22Rv1 (cell line): ENCODE results near the gene HAGH.

Experiments
- H3K27ac ChIP-seq: fragments of 450-650 bp; 2 replicates; pipeline ENCODE4 v1.5.1; 2017
- ZFX ChIP-seq: fragments of 450-650 bp; IDR thresholded peaks from 2 replicates; pipeline ENCODE4 v1.6.1; 2017; ENCODE audit warnings: antibody characterized with exemption, borderline replicate concordance
- TF ChIP-seq, protein P1 (sequence below): fragments of 450-650 bp; IDR thresholded peaks from 2 replicates; pipeline ENCODE4 v1.5.1; 2017; ENCODE audit warnings: mild to moderate bottlenecking

The HAGH gene

GRCh38 chr16:1791943-1792812, 34.4 kb downstream of the HAGH start:
- TF ChIP-seq ZFX: no peak
- TF ChIP-seq, protein P1, sequence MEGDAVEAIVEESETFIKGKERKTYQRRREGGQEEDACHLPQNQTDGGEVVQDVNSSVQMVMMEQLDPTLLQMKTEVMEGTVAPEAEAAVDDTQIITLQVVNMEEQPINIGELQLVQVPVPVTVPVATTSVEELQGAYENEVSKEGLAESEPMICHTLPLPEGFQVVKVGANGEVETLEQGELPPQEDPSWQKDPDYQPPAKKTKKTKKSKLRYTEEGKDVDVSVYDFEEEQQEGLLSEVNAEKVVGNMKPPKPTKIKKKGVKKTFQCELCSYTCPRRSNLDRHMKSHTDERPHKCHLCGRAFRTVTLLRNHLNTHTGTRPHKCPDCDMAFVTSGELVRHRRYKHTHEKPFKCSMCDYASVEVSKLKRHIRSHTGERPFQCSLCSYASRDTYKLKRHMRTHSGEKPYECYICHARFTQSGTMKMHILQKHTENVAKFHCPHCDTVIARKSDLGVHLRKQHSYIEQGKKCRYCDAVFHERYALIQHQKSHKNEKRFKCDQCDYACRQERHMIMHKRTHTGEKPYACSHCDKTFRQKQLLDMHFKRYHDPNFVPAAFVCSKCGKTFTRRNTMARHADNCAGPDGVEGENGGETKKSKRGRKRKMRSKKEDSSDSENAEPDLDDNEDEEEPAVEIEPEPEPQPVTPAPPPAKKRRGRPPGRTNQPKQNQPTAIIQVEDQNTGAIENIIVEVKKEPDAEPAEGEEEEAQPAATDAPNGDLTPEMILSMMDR: no peak
- no peak overlapping the region for H3K27ac ChIP-seq

DNA sequence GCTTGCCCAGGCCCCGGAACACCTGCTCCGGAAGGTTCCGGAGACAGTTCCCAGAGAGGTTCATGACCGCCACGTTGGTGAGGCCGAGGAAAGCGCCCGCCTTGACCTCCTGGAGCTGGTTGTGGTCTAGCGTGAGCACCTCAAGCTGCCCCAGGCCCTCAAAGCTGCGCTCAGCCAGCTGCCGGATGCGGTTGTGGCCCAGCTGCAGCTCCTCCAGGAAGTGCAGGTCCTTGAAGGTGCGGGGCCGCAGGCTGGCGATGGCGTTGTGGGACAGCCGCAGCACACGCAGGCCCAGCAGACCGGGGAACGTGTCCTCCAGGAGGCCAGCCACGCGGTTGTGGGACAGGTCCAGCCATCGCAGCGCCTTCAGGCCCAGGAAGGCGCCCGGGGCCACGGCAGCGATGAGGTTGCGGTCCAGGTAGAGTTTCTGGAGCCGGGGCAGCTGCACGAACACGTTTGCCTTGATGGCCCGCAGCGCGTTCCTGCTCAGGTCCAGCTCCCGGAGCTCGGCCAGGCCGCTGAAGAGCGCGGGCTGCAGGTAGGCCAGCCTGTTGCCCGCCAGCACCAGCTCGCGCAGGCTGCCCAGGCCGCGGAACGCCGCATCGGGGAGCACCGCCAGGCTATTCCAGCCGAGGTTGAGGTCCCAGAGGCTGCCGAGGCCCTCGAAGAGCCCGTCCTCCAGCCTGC, 35.2 kb downstream of the HAGH start:
- no peak for TF ChIP-seq ZFX
- no peak overlapping the region for H3K27ac ChIP-seq

GRCh38 chr16:1790611-1791255, 35.9 kb downstream of the HAGH start:
- no peak for TF ChIP-seq ZFX
- TF ChIP-seq, protein P1: no peak
- no peak overlapping the region for H3K27ac ChIP-seq

DNA sequence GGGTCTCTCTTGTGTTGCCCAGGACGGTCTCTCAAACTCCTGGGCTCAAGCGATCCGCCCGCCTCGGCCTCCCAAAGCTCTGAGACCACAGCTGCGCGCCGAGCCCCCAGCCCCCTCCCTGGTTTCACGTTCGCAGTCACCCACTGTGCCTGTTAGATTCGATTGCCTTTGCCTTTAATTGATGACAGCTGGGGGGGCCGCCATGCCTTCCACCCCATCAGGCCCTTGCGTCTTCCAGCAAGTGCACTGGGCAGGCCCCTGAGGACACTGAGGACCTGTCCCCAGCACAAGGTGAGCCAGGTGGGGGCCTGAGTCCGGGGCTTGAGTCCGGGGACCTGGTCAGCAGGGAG, 36.4 kb downstream of the HAGH start:
- no peak for TF ChIP-seq ZFX
- TF ChIP-seq, protein P1: no peak
- no peak overlapping the region for H3K27ac ChIP-seq

- no peak for TF ChIP-seq ZFX
- TF ChIP-seq, protein P1: no peak
- H3K27ac ChIP-seq: no peak overlapping the region
These were observed 37.0 kb downstream of the HAGH start for GRCh38 chr16:1789643-1790045.

- TF ChIP-seq ZFX: no peak
- TF ChIP-seq, protein P1: no peak
- no peak overlapping the region for H3K27ac ChIP-seq
These were observed 37.9 kb downstream of the HAGH start for GRCh38 chr16:1788708-1789100.

DNA sequence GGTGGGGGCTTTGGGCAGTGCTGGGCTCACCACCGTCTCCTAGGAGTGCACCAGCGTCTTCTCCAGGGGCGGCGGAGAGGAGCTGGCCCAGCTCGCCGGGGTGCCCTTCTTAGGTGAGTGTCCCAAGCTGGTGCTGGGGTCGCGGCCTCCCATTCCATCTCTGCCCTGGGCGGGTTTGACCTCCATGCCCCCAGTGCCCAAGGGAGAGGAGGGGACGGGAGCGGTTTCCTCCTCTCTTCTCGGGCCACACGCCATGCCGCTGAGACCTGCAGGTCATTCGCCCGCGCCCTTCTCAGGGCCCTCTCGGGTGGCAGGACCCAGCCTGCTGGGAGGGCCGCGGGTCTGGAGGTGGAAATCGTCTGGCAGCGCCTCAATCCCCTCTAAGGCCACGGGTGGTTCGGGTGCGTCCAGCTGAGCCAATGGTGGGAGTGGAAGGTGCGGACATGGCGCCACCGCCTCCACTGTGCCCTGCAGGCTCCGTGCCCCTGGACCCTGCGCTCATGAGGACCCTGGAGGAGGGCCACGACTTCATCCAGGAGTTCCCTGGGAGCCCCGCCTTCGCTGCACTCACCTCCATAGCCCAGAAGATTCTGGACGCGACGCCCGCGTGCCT, 38.4 kb downstream of the HAGH start:
- no peak overlapping the region for H3K27ac ChIP-seq
- no peak for TF ChIP-seq ZFX
- TF ChIP-seq, protein P1: no peak
